ENCODE data around the gene PPP2R3B. TPM values are rescaled to one million over a fixed set of nuclear protein-coding genes. Genes with fewer than 3 reads are reported as not detected.

Gene PPP2R3B
- polyA plus RNA-seq, 1 donor (not counting 4 experiments of a cell fraction or from before 2014, with no cell fraction given) = 6.6 TPM

- FAIRE-seq = no peak
- Histone ChIP-seq H3K4me1 (ENCODE audit: control insufficient read depth, extremely low read depth, insufficient read depth, low read length) (no peaks in the 10 kb centered on the region), H3K9me1 (ENCODE audit: control insufficient read depth, extremely low read depth, insufficient read depth, low read length) (no peaks in the 10 kb centered on the region), H3K79me2 (ENCODE audit: control insufficient read depth, insufficient read depth, low read length) (no peaks in the 10 kb centered on the region), H3K4me3 (ENCODE audit: control insufficient read depth in 2 of 3, extremely low read depth in 1 of 3, insufficient read depth in 2 of 3, low read depth in 1 of 3, low read length in 3 of 3) (no peak overlapping the region), H4K20me1 (ENCODE audit: control insufficient read depth, extremely low read depth, insufficient read depth, low read length) (no peaks in the 10 kb centered on the region), H2AFZ (ENCODE audit: control insufficient read depth, low read length) (no peak overlapping the region), H3K27ac (ENCODE audit: control insufficient read depth, insufficient read depth, low read length) (no peak overlapping the region), H3K36me3 (ENCODE audit: control insufficient read depth in 2 of 2, extremely low read depth in 1 of 2, insufficient read depth in 2 of 2, low read length in 2 of 2) (peaks cover 3 to 6% of the 10 kb centered on the region in 2 experiments), H3K4me2 (ENCODE audit: control insufficient read depth, extremely low read depth, insufficient read depth, low read depth, low read length) (no peak overlapping the region), H3K27me3 (ENCODE audit: control insufficient read depth, extremely low read depth, insufficient read depth, low read length) (no peaks in the 10 kb centered on the region), H3K9me3 (ENCODE audit: control insufficient read depth, low read depth, low read length) (peaks cover 6% of the 10 kb centered on the region), H3K9ac (ENCODE audit: control insufficient read depth, extremely low read depth, insufficient read depth, low read length) (no peak overlapping the region)
- no peak for DNase-seq (ENCODE audit: low read depth, low spot score)
- TF ChIP-seq EZH2 (IDR thresholded peaks at IDR 0.05; ENCODE audit: low read length) (no peak), CTCF (optimal IDR thresholded peaks at IDR 0.05 in 1 of 3, IDR thresholded peaks at IDR 0.05 in 1 of 3, conservative IDR thresholded peaks at IDR 0.05 in 1 of 3; ENCODE audit: extremely low read depth in 1 of 3, insufficient read depth in 2 of 3, low read length in 3 of 3) (no peak)
- dilution Hi-C loops (cut with MboI; ENCODE audit: extremely low pct_ligation_motif_present, low sequenced_read_pairs) = no loop called here
These were observed 29.5 kb downstream of the PPP2R3B start for GRCh38 chrX:357035-357692.

- H3K27me3 ChIP-seq (ENCODE audit: control insufficient read depth, extremely low read depth, insufficient read depth, low read length) = no peaks in the 10 kb centered on the region
- H3K9me1 ChIP-seq (ENCODE audit: control insufficient read depth, extremely low read depth, insufficient read depth, low read length) = no peaks in the 10 kb centered on the region
- peaks cover 3 to 6% of the 10 kb centered on the region in 2 experiments for H3K36me3 ChIP-seq (ENCODE audit: control insufficient read depth in 2 of 2, extremely low read depth in 1 of 2, insufficient read depth in 2 of 2, low read length in 2 of 2)
- H3K27ac ChIP-seq (ENCODE audit: control insufficient read depth, insufficient read depth, low read length) = no peak overlapping the region
- no peaks in the 10 kb centered on the region for H3K79me2 ChIP-seq (ENCODE audit: control insufficient read depth, insufficient read depth, low read length)
- no peak for DNase-seq (ENCODE audit: low read depth, low spot score)
- H3K9ac ChIP-seq (ENCODE audit: control insufficient read depth, extremely low read depth, insufficient read depth, low read length) = no peak overlapping the region
- no peaks in the 10 kb centered on the region for H4K20me1 ChIP-seq (ENCODE audit: control insufficient read depth, extremely low read depth, insufficient read depth, low read length)
- no peak overlapping the region for H2AFZ ChIP-seq (ENCODE audit: control insufficient read depth, low read length)
- dilution Hi-C loops (cut with MboI; ENCODE audit: extremely low pct_ligation_motif_present, low sequenced_read_pairs) = no loop called here
- H3K4me1 ChIP-seq (ENCODE audit: control insufficient read depth, extremely low read depth, insufficient read depth, low read length) = no peaks in the 10 kb centered on the region
- peaks cover 4% of the 10 kb centered on the region for H3K9me3 ChIP-seq (ENCODE audit: control insufficient read depth, low read depth, low read length)
- H3K4me3 ChIP-seq (ENCODE audit: control insufficient read depth in 2 of 3, extremely low read depth in 1 of 3, insufficient read depth in 2 of 3, low read depth in 1 of 3, low read length in 3 of 3) = no peak overlapping the region
- no peak overlapping the region for H3K4me2 ChIP-seq (ENCODE audit: control insufficient read depth, extremely low read depth, insufficient read depth, low read depth, low read length)
- TF ChIP-seq EZH2 (IDR thresholded peaks at IDR 0.05; ENCODE audit: low read length) = no peak
- no peak for TF ChIP-seq CTCF (optimal IDR thresholded peaks at IDR 0.05 in 1 of 3, IDR thresholded peaks at IDR 0.05 in 1 of 3, conservative IDR thresholded peaks at IDR 0.05 in 1 of 3; ENCODE audit: extremely low read depth in 1 of 3, insufficient read depth in 2 of 3, low read length in 3 of 3)
- FAIRE-seq = no peak
These were observed 30.2 kb downstream of the PPP2R3B start for GRCh38 chrX:356385-357034.
